ENCODE measurements around the gene ZPBP. TPM values are rescaled to one million over a fixed set of nuclear protein-coding genes. Genes with fewer than 3 reads are reported as not detected.

Gene ZPBP
- total and polyA plus RNA-seq, 2 donors (not counting 1 experiment from before 2014, with no cell fraction given), result not detected

GRCh38 chr7:50073093-50073492, 20.0 kb downstream of the ZPBP start:
- H3K4me1 Mint-ChIP-seq, result peaks cover 20% of the 10 kb centered on the region
- no peaks in the 10 kb centered on the region for H4K20me1 ChIP-seq (ENCODE audit: control insufficient read depth, insufficient read depth, low read length, poor library complexity, severe bottlenecking)
- H3K79me2 ChIP-seq (ENCODE audit: control insufficient read depth, insufficient read depth, low read length), result no peaks in the 10 kb centered on the region
- POLR2A ChIA-PET, result no interaction called here
- H3K27me3 Mint-ChIP-seq, result peaks cover 42% of the 10 kb centered on the region
- peaks cover 0 to 19% (median 17%) of the 10 kb centered on the region in 3 donors for H3K9me3 ChIP-seq (ENCODE audit: control extremely low read depth in 1 of 3, control insufficient read depth in 2 of 3, insufficient read depth in 1 of 3, low read length in 2 of 3)
- H3K4me1 ChIP-seq (ENCODE audit: control insufficient read depth in 2 of 2, insufficient read depth in 2 of 2, low read length in 2 of 2), result peaks cover 15% of the 10 kb centered on the region in 2 donors
- peaks cover 14% of the 10 kb centered on the region for H3K9me3 Mint-ChIP-seq (ENCODE audit: insufficient read depth)
- no peak overlapping the region for H3K4me2 ChIP-seq (replicated peaks; ENCODE audit: low read depth, low read length, poor library complexity, severe bottlenecking)
- no peak overlapping the region for H3K9ac ChIP-seq (ENCODE audit: low read length)
- intact Hi-C loops (cut with micrococcal nuclease), result no loop called here
- peaks cover 0 to 2% (median 0%) of the 10 kb centered on the region in 4 experiments for H3K27me3 ChIP-seq (replicated peaks in 1 of 4; ENCODE audit: control extremely low read depth in 1 of 4, control insufficient read depth in 3 of 4, insufficient read depth in 4 of 4, low read length in 3 of 4)
- no peak overlapping the region for H3K27ac Mint-ChIP-seq
- H3K36me3 ChIP-seq (replicated peaks in 1 of 2; ENCODE audit: control extremely low read depth in 1 of 2, control insufficient read depth in 1 of 2, extremely low read depth in 1 of 2, insufficient read depth in 2 of 2, low read length in 1 of 2), result no peaks in the 10 kb centered on the region
- H3K4me3 ChIP-seq (ENCODE audit: control extremely low read depth in 1 of 5, extremely low read depth in 1 of 5, insufficient read depth in 1 of 5, low read depth in 2 of 5, low read length in 4 of 5), result no peak overlapping the region
- no peak overlapping the region for H3K4me3 Mint-ChIP-seq
- no peak overlapping the region for H3K27ac ChIP-seq (ENCODE audit: low read length in 2 of 2)
- CTCF ChIA-PET, result no interaction called here
- no peak overlapping the region for H2AFZ ChIP-seq (ENCODE audit: insufficient read depth, low read depth, low read length, poor library complexity, severe bottlenecking)
- TF ChIP-seq CTCF (IDR thresholded peaks at IDR 0.05) (no peak), EZH2 (IDR thresholded peaks at IDR 0.05; ENCODE audit: borderline replicate concordance, insufficient read depth, low read depth, low read length, poor library complexity, severe bottlenecking) (no peak)
- ATAC-seq (ENCODE audit: low read depth), result no peak
- DNase-seq, result no peak

- peak overlapping the region; percentile 79 for H3K9ac ChIP-seq (ENCODE audit: low read length)
- H3K27ac Mint-ChIP-seq, result peak overlapping the region; percentile 96
- POLR2A ChIA-PET, result interaction anchor here (0.6 kb wide), 1 partner anchor 559 kb away, joined by 3 read pairs; no protein-coding TSS in a partner anchor
Observed at GRCh38 chr7:50069613-50070012, 23.4 kb downstream of the ZPBP start.

More at GRCh38 chr7:50069613-50070012, 23.4 kb downstream of the ZPBP start:
- ATAC-seq (ENCODE audit: low read depth) (peak; percentile 69), DNase-seq (peak; percentile 52)
- Histone ChIP-seq H3K9me3 (ENCODE audit: control extremely low read depth in 1 of 3, control insufficient read depth in 2 of 3, insufficient read depth in 1 of 3, low read length in 2 of 3) (peaks cover 0 to 19% (median 17%) of the 10 kb centered on the region in 3 donors), H3K4me2 (replicated peaks; ENCODE audit: low read depth, low read length, poor library complexity, severe bottlenecking) (peak overlapping the region; percentile 81), H3K27me3 (replicated peaks in 1 of 4; ENCODE audit: control extremely low read depth in 1 of 4, control insufficient read depth in 3 of 4, insufficient read depth in 4 of 4, low read length in 3 of 4) (no peaks in the 10 kb centered on the region), H3K27ac (ENCODE audit: low read length in 2 of 2) (peak overlapping the region; percentile 75 to 76), H4K20me1 (ENCODE audit: control insufficient read depth, insufficient read depth, low read length, poor library complexity, severe bottlenecking) (no peaks in the 10 kb centered on the region), H3K79me2 (ENCODE audit: control insufficient read depth, insufficient read depth, low read length) (no peaks in the 10 kb centered on the region), H2AFZ (ENCODE audit: insufficient read depth, low read depth, low read length, poor library complexity, severe bottlenecking) (peak overlapping the region; percentile 97), H3K36me3 (replicated peaks in 1 of 2; ENCODE audit: control extremely low read depth in 1 of 2, control insufficient read depth in 1 of 2, extremely low read depth in 1 of 2, insufficient read depth in 2 of 2, low read length in 1 of 2) (no peaks in the 10 kb centered on the region), H3K4me1 (ENCODE audit: control insufficient read depth in 2 of 2, insufficient read depth in 2 of 2, low read length in 2 of 2) (peaks cover 20% of the 10 kb centered on the region in 2 donors), H3K4me3 (ENCODE audit: control extremely low read depth in 1 of 5, extremely low read depth in 1 of 5, insufficient read depth in 1 of 5, low read depth in 2 of 5, low read length in 4 of 5) (peak overlapping the region; percentile 57 to 80 (median 74))
- TF ChIP-seq CTCF (IDR thresholded peaks at IDR 0.05) (no peak), EZH2 (IDR thresholded peaks at IDR 0.05; ENCODE audit: borderline replicate concordance, insufficient read depth, low read depth, low read length, poor library complexity, severe bottlenecking) (no peak)
- H3K9me3 Mint-ChIP-seq (ENCODE audit: insufficient read depth), result peaks cover 16% of the 10 kb centered on the region
- H3K27me3 Mint-ChIP-seq, result peaks cover 14% of the 10 kb centered on the region
- peaks cover 22% of the 10 kb centered on the region for H3K4me1 Mint-ChIP-seq
- H3K4me3 Mint-ChIP-seq, result peak overlapping the region; percentile 92
- intact Hi-C loops (cut with micrococcal nuclease), result no loop called here
- CTCF ChIA-PET, result interaction anchor here (0.9 to 3.1 kb wide), 3 partner anchors 8 to 24 kb away, joined by 3 to 23 read pairs (median 5); partner anchors contain the start of gene ZPBP
- WGBS (ENCODE audit: insufficient coverage), result 16% methylated on average over 8 of the region's 8 CpGs

Data from B cell (primary cell).